HK-2 (cell line): ENCODE results near the gene CPT1A.

Experiments
- DNase-seq: peaks from one replicate; pipeline ENCODE4 v3.0.0-alpha.2; 2018; ENCODE audit not compliant: unreplicated experiment

The CPT1A gene

DNA sequence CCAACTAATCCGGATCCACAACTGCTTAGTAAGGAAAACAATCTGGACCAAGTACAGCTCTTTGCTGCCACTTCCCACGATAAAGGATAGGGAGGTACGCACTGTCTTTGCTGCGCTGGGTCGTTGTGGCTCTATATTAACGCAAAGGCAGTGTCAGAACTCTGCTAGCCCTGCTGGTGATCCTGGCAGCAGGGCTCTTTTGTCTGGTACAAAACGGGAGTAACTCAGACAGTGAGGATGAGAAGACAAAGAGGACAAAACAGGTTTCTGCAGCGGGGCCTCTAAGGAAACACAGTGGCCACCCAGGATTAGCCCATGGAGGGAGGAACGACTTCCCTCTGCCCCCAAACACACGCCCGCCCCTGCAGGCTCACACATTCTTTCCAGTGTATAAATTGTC, 131.3 kb downstream of the CPT1A start:
- DNase-seq: no peak

DNA sequence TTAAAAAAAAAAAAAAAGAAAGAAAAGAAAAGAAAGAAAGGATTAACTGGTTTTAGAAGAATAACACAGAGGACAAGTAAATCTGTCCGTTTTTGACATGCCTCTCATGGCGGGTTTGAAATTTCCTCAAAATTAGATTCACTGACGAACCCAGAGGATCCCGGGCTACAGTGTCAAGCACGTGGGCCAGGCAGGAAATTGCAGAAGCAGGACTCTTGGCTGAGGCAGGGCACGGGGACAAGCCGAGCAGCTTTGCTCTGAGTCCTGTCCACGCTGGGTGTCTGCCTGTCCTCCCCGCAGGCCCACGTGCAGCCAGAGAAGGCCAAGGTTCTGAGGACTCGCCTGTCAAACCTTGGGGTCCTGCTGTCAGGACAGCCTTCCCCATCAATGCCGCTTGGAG, 132.7 kb downstream of the CPT1A start:
- DNase-seq: no peak

DNA sequence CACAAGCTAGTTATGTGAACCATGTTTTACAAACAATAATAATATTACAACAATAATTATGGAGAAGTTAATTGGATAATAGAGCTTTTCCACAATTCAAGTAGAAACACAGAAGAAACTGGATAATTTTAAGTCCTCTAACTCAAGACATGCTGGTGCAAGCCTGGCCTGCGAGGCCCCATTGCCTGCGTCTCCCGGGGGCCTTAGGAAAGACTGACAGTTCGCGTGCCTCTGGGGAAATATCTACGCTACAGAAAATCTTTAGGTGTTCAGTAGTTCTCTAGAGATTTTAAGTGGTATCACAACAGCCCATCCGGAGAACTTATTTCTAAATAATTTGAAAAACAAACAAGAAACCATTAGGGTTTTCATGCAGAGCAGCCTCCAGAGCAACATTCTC, 134.2 kb downstream of the CPT1A start:
- no peak for DNase-seq

DNA sequence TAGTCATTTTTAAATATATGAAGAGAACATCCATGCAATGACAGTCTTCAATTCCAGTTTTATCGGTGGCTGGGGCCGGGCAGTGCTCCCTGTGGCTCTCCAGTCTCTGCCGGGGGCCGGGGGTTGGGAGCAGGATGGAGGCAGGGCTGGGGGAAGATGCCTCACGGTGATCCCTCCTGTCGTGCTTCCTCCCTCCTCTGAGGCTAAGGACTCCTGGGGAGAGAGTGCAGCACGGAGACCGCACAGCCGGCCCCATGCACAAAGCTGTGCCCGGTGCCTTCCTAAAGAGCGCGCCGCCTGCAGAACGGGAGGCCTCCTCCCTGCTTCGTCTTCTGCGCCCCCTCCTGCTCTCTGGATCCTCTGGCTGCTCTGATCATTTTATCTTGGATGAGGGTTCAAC, 136.8 kb downstream of the CPT1A start:
- DNase-seq: no peak
